CD4-positive, alpha-beta T cell treated with Interleukin-6 for 4 hours (primary cell): ENCODE results near the gene RHOH.
A peak's percentile ranks its signal among the peaks of the same experiment; 100 is the strongest.
"Not testable (repeated sequence)": the region's sequence is repeated elsewhere in the genome, so short reads cannot be mapped to it uniquely, and the experiment has no call there.

Source experiments
- DNase-seq: peaks from one replicate; pipeline ENCODE4 v3.0.0-alpha.2; 2020; ENCODE audit warnings: mixed read lengths

RHOH gene

GRCh38 chr4:40264995-40265909 lies 68.4 kb downstream of the RHOH start:
- peak; percentile 79 for DNase-seq

- no peak for DNase-seq
Observed at GRCh38 chr4:40265910-40266274, 69.1 kb downstream of the RHOH start.

- DNase-seq = no peak
Observed at GRCh38 chr4:40269133-40269532, 72.3 kb downstream of the RHOH start.

- no peak for DNase-seq
Observed at GRCh38 chr4:40270609-40271008, 73.8 kb downstream of the RHOH start.

- DNase-seq = no peak
Observed at GRCh38 chr4:40275065-40275730, 78.4 kb downstream of the RHOH start.

GRCh38 chr4:40276546-40276945 lies 79.7 kb downstream of the RHOH start:
- no peak for DNase-seq

- DNase-seq = no peak
Observed at GRCh38 chr4:40280586-40280985, 83.8 kb downstream of the RHOH start.

- no peak for DNase-seq
Observed at GRCh38 chr4:40281099-40281498, 84.3 kb downstream of the RHOH start.

- DNase-seq = no peak
Observed at GRCh38 chr4:40281913-40282312, 85.1 kb downstream of the RHOH start.

GRCh38 chr4:40282857-40283256 lies 86.0 kb downstream of the RHOH start:
- not testable (repeated sequence) for DNase-seq

- DNase-seq = no peak
Observed at GRCh38 chr4:40283413-40283812, 86.6 kb downstream of the RHOH start.

GRCh38 chr4:40283968-40284367 lies 87.1 kb downstream of the RHOH start:
- DNase-seq = peak; percentile 86

- no peak for DNase-seq
Observed at GRCh38 chr4:40285692-40286091, 88.9 kb downstream of the RHOH start.

GRCh38 chr4:40288566-40288965 lies 91.7 kb downstream of the RHOH start:
- DNase-seq = no peak

- DNase-seq = peak; percentile 63
Observed at GRCh38 chr4:40289366-40290188, 92.7 kb downstream of the RHOH start.

- peak; percentile 34 for DNase-seq
Observed at GRCh38 chr4:40290611-40291186, 93.9 kb downstream of the RHOH start.

GRCh38 chr4:40292313-40292759 lies 95.5 kb downstream of the RHOH start:
- DNase-seq = no peak

GRCh38 chr4:40294339-40294738 lies 97.5 kb downstream of the RHOH start:
- DNase-seq = no peak

- DNase-seq = not testable (repeated sequence)
Observed at GRCh38 chr4:40295030-40295429, 98.2 kb downstream of the RHOH start.

- no peak for DNase-seq
Observed at GRCh38 chr4:40295572-40295971, 98.7 kb downstream of the RHOH start.
